GM21528 (cell line): ENCODE measurements around the gene ASGR1.
"Not testable (repeated sequence)": the region's sequence is repeated elsewhere in the genome, so short reads cannot be mapped to it uniquely, and the experiment has no call there.

Experiments
- ATAC-seq: cut with Tn5 transposase; IDR thresholded peaks from one replicate; pipeline ENCODE4 v1.9.1; 2021; ENCODE audit warnings: mild to moderate bottlenecking, moderate library complexity; ENCODE audit not compliant: unreplicated experiment, low FRiP score

Gene ASGR1

GRCh38 chr17:7129311-7129710 lies 49.9 kb downstream of the ASGR1 start:
- ATAC-seq: no peak

- no peak for ATAC-seq
Observed at GRCh38 chr17:7128160-7128559, 51.0 kb downstream of the ASGR1 start.

- not testable (repeated sequence) for ATAC-seq
Observed at GRCh38 chr17:7127501-7127900, 51.7 kb downstream of the ASGR1 start.

GRCh38 chr17:7126386-7126785 lies 52.8 kb downstream of the ASGR1 start:
- not testable (repeated sequence) for ATAC-seq

- no peak for ATAC-seq
Observed at GRCh38 chr17:7124923-7125322, 54.2 kb downstream of the ASGR1 start.

- no peak for ATAC-seq
Observed at GRCh38 chr17:7123844-7124243, 55.3 kb downstream of the ASGR1 start.
